A204.1 (cell line): Measurements from ENCODE around the gene TPGS1.

Source experiments
- FAIRE-seq: peaks from 2 replicates; lab custom pipeline; 2012; peaks lifted over from hg19 to GRCh38; lab: Jason Lieb, UNC

Gene TPGS1

DNA sequence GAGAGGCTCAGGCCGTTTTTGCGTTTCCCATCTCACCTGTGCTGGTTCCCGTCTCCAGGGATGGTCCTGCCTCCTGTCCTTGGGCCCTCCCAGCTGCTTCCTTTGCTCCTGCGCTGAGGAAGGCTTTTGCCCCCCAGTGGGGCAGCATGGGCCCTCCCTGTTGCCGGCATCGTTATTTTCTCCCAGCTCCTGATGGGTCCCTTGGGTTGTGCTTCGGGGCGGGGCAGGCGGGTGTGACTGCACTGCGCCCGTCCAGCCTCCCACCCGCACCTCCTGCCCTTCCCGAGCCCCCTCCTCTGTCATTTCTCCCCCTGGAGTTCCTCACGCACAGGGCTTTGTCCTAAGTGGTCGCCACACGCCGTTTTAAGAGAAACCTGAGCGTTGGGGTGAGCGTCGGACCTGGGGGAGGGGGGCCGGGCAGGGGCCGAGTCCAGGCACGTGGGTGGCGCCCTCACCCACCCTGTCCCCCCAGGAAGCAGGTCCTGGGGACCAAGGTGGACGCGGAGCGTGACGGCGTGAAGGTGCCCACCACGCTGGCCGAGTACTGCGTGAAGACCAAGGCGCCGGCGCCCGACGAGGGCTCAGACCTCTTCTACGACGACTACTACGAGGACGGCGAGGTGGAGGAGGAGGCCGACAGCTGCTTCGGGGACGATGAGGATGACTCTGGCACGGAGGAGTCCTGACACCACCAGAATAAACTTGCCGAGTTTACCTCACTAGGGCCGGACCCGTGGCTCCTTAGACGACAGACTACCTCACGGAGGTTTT, 33.8 kb downstream of the TPGS1 start:
- FAIRE-seq = no peak

DNA sequence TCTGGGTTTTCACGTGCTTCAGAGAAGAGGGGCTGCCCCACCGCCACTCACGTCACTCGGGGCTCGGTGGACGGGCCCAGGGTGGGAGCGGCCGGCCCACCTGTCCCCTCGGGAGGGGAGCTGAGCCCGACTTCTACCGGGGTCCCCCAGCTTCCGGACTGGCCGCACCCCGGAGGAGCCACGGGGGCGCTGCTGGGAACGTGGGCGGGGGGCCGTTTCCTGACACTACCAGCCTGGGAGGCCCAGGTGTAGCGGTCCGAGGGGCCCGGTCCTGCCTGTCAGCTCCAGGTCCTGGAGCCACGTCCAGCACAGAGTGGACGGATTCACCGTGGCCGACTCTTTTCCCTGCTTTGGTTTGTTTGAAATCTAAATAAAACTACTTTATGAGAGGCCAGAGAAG, 34.4 kb downstream of the TPGS1 start:
- no peak for FAIRE-seq

DNA sequence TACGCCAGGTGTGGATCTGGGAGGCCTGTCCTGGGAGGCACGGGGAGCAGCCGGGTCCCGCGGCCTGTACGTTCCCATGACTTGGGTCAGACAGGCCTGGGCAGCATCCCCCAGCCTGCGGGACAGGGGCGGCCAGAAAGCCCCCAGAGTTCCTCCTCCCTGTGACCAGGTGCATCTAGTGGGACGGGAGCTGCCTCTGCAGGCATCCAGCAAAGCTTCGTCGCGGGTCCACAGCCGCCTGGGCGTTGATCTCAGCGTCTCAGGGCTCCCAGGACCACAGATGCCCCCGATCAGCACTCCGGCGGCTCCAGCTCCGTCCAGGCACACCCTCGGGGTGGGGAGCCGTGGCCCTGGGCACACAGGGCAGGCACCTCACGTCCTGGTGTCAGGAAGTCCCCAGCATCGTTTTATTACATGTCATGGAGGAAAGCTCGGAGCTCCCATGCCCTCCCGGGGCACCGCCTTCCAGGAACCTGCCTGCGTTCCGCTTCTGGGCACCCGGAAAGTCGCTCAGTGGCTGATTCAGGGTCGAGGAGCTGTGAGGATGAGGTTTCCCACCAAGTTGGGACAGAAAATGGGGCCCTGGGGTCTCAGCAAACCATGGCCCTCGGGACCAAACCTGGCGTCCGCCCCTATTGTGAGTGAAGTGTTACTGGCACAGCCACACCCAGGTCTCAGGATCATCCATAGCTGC, 35.0 kb downstream of the TPGS1 start:
- FAIRE-seq = no peak

DNA sequence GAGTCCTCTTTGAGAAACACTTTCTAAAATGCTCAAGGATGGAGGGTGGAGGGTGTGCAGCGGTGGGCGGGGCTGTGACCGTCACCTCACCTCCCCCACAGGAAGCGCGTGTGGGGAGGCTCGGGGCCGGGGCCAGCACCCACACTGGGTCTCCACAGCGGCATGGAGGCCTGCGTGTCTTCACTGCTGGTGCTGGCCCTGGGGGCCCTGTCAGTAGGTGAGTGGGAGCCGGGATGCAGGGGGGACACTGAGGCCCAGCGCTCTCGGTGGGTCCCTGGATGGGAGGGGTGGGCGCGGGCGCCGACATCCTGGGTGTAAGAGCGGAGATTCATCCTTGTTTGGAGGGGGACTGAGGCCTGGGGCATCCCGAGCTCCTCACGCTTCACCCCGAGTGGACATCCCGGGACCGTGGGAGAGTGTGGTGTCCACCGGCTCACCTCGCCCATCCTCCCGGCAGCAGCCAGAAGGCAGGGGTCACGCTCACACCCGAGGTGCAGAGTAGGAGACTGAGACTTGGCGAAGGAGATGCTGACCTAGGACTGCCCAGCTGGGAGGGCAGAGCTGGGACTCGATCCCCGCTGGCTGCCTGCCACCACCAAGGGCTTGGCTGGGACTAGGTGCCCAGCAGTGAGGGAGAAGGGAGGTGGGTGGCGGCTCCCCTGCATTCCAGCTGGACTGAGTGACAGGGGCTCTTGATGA, 36.8 kb downstream of the TPGS1 start, which contains the start of gene GZMM:
Gene GZMM (plus strand): TSS at position 144 of the 699 bp plus-strand sequence. CDS start 19 bp downstream, at position 163.
- FAIRE-seq = no peak

DNA sequence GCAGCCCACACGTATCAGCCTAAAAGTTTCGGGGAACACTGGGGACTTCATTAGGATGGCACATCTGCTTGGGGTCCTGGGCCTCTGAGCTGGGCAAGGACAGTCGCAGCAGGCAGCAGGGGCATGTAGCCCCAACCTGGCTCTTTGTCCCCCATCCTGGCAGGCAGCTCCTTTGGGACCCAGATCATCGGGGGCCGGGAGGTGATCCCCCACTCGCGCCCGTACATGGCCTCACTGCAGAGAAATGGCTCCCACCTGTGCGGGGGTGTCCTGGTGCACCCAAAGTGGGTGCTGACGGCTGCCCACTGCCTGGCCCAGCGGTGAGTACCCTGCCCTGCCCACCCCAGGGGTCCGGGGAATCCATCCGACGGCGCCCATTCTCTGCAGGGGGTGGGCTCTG, 39.8 kb downstream of the TPGS1 start:
- no peak for FAIRE-seq

DNA sequence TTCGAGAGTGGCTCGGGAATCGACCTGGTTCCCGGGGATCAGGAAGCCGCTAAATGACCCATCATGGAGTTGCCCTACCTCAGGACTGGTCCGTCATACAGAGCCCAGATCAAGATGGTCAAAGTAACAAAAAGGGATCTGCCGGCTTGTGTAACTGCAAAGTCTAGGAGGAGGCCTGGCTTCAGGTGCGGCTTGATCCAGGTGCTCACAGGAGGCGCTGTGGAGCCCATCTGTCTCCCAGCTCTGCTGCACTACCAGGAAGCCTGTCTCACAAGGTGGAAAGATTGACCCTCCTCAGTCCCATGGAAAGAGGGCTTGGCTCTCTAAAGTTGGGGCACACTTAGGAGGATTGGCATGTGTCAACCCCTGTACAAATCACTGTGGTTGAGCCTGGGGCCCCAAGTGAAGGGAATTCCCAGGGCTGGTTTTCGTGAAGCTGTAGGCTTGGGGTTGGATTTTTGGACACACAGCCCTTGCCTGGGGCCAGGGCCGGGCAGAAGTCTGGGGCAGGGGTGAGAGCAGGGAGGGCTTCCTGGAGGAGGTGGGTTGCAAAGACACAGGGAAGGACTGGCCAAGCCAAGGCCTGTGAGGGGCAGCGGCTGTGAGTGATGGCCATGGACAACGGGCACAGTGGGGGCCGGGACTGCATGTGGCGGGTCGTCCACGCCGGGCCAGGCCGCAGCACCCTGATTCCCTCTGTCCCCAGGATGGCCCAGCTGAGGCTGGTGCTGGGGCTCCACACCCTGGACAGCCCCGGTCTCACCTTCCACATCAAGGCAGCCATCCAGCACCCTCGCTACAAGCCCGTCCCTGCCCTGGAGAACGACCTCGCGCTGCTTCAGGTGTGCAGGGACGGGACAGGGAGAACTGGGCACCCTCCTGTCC, 40.8 kb downstream of the TPGS1 start:
- FAIRE-seq = no peak

DNA sequence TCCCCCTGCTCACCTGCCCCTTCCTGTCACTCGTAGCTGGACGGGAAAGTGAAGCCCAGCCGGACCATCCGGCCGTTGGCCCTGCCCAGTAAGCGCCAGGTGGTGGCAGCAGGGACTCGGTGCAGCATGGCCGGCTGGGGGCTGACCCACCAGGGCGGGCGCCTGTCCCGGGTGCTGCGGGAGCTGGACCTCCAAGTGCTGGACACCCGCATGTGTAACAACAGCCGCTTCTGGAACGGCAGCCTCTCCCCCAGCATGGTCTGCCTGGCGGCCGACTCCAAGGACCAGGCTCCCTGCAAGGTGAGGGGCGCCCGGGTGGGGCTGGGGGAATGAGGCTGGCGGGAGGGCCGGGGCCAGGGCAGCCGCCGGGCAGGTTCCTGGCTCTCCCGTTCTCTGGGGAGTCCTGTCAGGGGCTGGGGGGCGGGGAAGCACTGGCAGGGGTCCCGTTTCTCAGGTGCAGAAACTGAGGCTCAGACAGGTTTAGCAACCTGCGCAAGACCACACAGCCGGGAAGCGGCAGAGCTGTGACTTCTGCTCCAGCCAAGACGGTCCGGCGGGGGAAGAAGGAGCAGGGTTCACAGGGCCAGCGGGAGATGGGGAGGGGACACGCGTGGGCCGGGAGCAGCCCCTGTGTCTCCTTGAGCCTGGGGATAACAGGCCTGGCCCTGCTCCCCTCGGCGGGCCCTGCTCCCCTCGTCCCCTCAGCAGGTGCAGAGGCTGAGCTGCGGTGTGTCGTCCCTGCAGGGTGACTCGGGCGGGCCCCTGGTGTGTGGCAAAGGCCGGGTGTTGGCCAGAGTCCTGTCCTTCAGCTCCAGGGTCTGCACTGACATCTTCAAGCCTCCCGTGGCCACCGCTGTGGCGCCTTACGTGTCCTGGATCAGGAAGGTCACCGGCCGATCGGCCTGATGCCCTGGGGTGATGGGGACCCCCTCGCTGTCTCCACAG, 41.9 kb downstream of the TPGS1 start:
- FAIRE-seq = no peak

DNA sequence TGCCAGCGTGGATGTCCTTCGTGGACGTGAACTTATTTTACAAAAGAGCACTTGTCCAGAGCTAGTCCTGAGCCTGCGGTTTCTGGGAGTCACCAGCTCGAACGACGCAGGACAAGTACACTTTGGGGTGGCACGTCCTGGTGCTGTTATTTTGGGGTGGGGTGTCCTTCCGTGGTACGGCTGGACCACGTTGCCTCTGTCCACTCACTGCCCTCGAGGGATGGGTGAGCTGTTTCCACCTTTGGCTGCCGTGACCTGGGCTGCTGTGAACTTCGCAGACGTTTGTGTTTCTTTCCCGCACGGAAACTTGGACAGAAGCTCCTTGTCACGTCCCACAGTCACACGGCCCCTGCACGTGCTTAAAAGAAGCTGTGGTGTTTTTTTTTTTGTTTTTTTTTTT, 47.5 kb downstream of the TPGS1 start:
- no peak for FAIRE-seq

DNA sequence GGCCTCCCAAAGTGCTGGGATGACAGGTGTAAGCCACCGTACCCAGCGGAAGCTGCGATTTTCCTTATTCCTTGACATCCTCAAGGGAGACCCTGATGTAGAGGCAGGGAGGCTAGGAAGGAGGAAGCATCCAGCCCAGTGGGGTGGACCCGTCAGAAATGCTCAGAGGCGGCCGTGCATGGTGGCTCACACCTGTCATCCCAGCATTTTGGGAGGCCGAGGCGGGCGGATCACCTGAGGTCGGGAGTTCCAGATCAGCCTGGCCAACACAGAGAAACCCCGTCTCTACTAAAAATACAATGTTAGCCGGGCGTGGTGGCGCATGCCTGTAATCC, 48.1 kb downstream of the TPGS1 start:
- no peak for FAIRE-seq

DNA sequence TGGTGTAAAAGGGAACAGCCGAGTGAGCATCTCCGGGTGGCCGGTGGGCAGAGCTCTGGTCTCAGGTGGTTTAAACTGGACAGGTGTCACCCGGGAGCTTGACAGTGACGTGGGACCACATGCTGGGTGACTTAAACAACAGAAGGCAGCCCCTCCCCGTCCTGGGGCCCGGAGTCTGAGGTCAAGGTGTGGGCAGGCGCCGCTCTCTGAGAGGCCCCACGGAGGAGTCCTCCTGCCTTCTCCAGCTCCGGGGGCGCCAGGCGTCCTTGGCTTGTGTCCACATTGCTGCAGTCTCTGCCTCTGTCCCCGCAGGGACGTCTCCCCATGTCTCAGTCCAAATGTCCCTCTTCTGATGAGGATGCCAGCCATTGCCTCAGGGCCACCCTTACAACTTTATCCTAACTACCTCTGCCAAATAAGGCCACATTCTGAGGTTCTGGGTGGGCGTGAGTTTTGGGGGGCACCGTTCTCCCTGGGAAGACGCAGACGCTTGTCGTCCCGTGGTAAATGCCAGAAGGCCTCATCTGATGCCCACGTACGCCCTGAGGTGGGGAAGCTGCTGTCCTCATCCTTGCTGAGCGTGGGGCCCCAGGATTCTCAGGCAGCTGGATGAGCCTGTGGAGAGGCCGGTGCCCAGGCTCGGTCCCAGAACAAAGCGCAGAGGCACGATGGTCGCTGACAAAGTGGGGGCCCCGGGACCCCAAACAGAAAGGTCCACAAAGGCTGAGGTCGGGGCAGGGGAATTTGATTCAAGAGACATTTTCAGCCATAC, 49.5 kb downstream of the TPGS1 start:
- FAIRE-seq = no peak

DNA sequence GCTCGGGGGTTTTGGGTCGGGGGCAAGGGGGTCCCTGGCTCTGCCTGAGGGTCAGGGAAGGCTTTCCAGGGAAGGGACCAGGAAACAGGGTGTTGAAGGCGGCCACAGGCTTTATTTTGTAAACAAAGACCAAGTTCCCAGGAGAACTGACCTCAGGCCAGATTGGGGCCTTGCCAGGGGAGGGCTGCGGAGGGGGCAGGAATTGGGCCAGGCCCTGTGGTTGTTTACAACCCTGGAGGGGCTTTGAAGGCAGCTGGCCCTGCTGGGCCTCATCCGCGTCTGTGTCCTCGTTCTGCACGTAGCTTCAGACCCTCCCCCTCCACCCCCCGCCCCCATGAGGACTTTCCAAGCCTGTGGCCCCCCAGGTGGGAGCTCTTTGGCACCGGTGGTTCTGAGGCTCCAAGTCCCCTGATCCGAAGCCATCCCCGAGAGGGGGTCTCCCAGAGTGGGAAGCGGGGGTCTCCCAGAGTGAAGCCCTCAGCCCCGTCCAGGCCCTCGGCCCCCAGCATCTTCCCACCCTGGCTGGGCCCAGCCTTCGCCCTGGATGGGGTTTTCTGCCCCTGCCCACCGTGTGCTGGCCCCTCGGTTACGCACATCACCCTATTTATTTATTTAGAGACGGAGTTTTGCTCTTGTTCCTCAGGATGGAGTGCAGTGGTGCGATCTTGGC, 51.6 kb downstream of the TPGS1 start:
- FAIRE-seq = no peak

DNA sequence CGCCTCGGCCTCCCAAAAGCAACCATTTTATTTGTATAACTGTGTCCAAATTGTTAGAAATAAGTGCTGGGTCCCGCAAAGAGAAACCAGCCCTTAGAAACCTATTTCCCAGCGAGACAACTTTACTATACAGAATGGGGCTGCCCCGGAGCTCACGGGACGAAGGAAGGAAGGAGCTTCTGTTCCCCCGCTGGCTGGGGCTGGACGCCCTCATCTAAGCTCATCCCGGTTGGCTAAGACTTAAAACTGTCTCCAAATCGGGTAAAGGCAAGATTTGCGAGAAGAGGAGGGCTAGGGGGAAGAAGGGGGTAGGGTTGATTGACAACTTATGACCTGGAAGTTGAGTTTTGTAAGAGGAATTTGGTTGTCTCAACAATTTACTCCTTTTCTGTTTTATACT, 52.8 kb downstream of the TPGS1 start:
- FAIRE-seq = no peak

DNA sequence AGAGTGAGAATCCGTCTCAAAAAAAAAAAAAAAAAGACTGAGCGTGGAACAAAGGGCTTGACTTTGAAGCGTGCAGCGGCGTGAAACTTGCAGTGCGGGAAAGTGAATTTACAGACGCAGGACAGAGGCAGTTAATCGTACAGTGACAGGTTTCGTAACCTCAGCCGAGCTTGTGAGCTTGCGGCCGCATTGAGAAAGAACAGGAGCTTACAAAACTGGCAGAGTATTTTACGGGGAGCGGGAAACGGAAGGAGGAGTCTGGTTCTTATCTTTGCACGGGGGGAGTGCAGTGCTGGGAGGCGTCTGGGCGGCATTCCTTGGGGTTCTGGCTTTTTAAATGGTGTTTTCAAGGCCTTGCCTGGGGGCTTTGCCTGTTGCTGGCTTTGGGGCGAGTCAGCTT, 59.1 kb downstream of the TPGS1 start:
- no peak for FAIRE-seq

DNA sequence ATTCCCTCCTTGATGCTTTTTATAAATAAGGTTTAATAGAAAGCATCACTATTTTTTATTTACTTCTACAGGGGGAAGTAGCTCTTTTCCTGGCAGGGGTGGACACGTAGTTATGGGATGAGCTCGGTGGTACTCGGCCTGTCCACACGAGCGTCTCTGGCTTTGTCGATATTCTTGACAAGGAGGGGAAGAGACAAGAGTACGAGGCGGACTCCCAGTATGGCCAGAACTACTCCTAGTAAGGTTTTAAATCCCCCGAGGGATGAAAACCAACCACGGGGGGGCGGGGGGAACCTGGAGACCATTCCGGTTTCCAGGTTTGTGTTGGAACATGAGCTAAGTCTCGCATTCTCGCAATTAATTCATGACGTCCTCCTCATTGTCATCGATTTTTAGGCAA, 59.5 kb downstream of the TPGS1 start:
- FAIRE-seq = no peak

DNA sequence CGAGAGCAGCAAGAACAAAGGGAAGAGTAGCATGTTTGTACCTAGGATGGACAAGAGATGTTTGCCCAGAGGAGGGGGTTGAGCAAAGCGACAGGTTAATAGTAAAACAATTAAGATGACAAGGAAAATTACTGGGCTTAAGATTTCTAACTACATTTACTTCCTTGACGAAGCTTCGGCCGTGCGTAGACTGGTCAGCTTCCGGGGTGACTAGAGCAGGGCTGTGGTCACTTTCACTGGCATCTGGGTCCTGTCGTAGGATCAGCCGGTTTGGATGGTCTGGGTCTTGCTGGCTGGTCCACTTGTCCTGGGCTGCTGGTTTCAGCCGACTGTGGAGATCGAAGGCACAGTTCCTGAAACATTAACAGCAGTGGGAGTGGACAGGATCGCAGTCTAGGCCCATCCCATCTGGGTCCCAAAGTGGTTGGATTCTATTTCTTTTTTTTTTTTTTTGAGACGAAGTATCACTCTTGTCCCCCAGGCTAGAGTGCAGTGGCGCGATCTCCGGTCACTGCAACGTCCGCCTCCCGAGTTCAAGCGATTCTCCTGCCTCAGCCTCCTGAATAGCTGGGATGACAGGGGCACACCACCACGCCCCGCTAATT, 60.1 kb downstream of the TPGS1 start:
- FAIRE-seq = no peak
